Gastroesophageal sphincter (tissue), 4 donors: ENCODE measurements around the gene VPREB1. TPM values are rescaled to one million over a fixed set of nuclear protein-coding genes. Genes with fewer than 3 reads are reported as not detected.
"Not testable (repeated sequence)": the region's sequence is repeated elsewhere in the genome, so short reads cannot be mapped to it uniquely, and the experiment has no call there.

ENCODE experiments used
- ATAC-seq: fragments of 150-250 bp; one replicate; pipeline ENCODE4 v1.9.1; 2016; ENCODE audit warnings: mild to moderate bottlenecking, moderate library complexity
- H3K27ac ChIP-seq, 4 donors: fragments of 200-600 bp; sonication (generic) in 3 of 4; 1 replicate in 3 of 4; 2 replicates in 1 of 4; pipeline ENCODE4 v1.5.1; 2016 to 2019
- H3K27me3 ChIP-seq: fragments of 200-600 bp; sonication (generic); one replicate; pipeline ENCODE4 v1.5.1; 2019
- H3K36me3 ChIP-seq, 2 donors: fragments of 200-600 bp; sonication (generic); one replicate each; pipeline ENCODE4 v1.5.1; 2019; ENCODE audit warnings: control low read depth in 1 of 2
- H3K4me1 ChIP-seq, 3 donors: fragments of 200-600 bp; sonication (generic); 1 replicate in 2 of 3; 2 replicates in 1 of 3; pipeline ENCODE4 v1.5.1; 2016 to 2019; ENCODE audit warnings: control low read depth in 2 of 3
- H3K4me3 ChIP-seq, 2 donors: fragments of 200-600 bp; sonication (generic); one replicate each; pipeline ENCODE4 v1.5.1; 2019; ENCODE audit warnings: mild to moderate bottlenecking in 1 of 2, moderate library complexity in 1 of 2
- H3K9me3 ChIP-seq, 3 donors: fragments of 200-600 bp; sonication (generic); one replicate each; pipeline ENCODE4 v1.5.1; 2017 to 2019; ENCODE audit warnings: control low read depth in 2 of 3
- CTCF ChIP-seq, 4 experiments: fragments of 200-600 bp in 2 of 4; fragments of 450-650 bp in 2 of 4; sonication (generic) in 1 of 4; IDR thresholded peaks; one replicate each; pipeline ENCODE4 v1.5.1; 2017 to 2019; ENCODE audit warnings: antibody characterized with exemption in 4 of 4, mild to moderate bottlenecking in 2 of 4, moderate library complexity in 2 of 4
- WGBS, 2 donors: methylation state at CpG; one replicate each; pipeline ENCODE4 v1.1.5; 2018; ENCODE audit warnings: low coverage in 1 of 2; 5-methylcytosine and 5-hydroxymethylcytosine counted together
- total RNA-seq, 4 donors: library from RNA; depleted of rRNA; stranded (reverse); fragments of >200 nt; gene quantifications; one replicate each; pipeline ENCODE4 v1.1.0, GENCODE V29; 2016

Gene VPREB1
- total RNA-seq, 4 donors from 2014 or later = not detected

GRCh38 chr22:22248878-22249277, 4.3 kb downstream of the VPREB1 start:
- Histone ChIP-seq H3K4me1 (no peaks in the 10 kb centered on the region), H3K27me3 (peaks cover 48% of the 10 kb centered on the region), H3K9me3 (no peaks in the 10 kb centered on the region), H3K36me3 (no peaks in the 10 kb centered on the region), H3K4me3 (no peak overlapping the region), H3K27ac (no peak overlapping the region)
- TF ChIP-seq CTCF (IDR thresholded peaks at IDR 0.05) = no peak
- WGBS, 2 donors = 38 to 42% methylated on average over 3 of the region's 3 CpGs
- no peak for ATAC-seq

GRCh38 chr22:22250651-22251050, 6.1 kb downstream of the VPREB1 start:
- H3K27ac ChIP-seq, ATAC-seq, H3K4me1 ChIP-seq, H3K9me3 ChIP-seq, H3K4me3 ChIP-seq, H3K36me3 ChIP-seq: not testable (repeated sequence)
- WGBS, 2 donors = 76 to 81% methylated on average over 4 to 8 of the region's 8 CpGs
- peaks cover 30% of the 10 kb centered on the region for H3K27me3 ChIP-seq

- H3K9me3 ChIP-seq, H3K27ac ChIP-seq, H3K4me3 ChIP-seq, H3K36me3 ChIP-seq, H3K4me1 ChIP-seq, ATAC-seq, H3K27me3 ChIP-seq: not testable (repeated sequence)
- WGBS, 2 donors = 83 to 100% methylated on average over 2 to 4 of the region's 13 CpGs
Observed at GRCh38 chr22:22256133-22256532, 11.5 kb downstream of the VPREB1 start.

GRCh38 chr22:22258597-22259415, 14.2 kb downstream of the VPREB1 start:
- not testable (repeated sequence) for H3K36me3 ChIP-seq, H3K9me3 ChIP-seq, H3K4me1 ChIP-seq, H3K27ac ChIP-seq, H3K4me3 ChIP-seq, H3K27me3 ChIP-seq, ATAC-seq
- WGBS, 2 donors = 88 to 95% methylated on average over 4 to 7 of the region's 7 CpGs

- H3K9me3 ChIP-seq, H3K27me3 ChIP-seq, ATAC-seq, H3K4me3 ChIP-seq, H3K27ac ChIP-seq, H3K36me3 ChIP-seq, H3K4me1 ChIP-seq: not testable (repeated sequence)
- 90 to 100% methylated on average over 1 to 2 of the region's 2 CpGs for WGBS, 2 donors
Observed at GRCh38 chr22:22260169-22260568, 15.6 kb downstream of the VPREB1 start.

- ATAC-seq, H3K36me3 ChIP-seq, H3K9me3 ChIP-seq, H3K27me3 ChIP-seq, H3K4me1 ChIP-seq, H3K27ac ChIP-seq, H3K4me3 ChIP-seq: not testable (repeated sequence)
- 73 to 87% methylated on average over 3 to 4 of the region's 4 CpGs for WGBS, 2 donors
Observed at GRCh38 chr22:22260586-22260985, 16.0 kb downstream of the VPREB1 start.

- H3K4me3 ChIP-seq, H3K27ac ChIP-seq: not testable (repeated sequence)
- 19 to 25% methylated on average over 1 to 3 of the region's 3 CpGs for WGBS, 2 donors
Observed at GRCh38 chr22:22262332-22263074, 17.9 kb downstream of the VPREB1 start.

GRCh38 chr22:22263823-22264222, 19.2 kb downstream of the VPREB1 start:
- not testable (repeated sequence) for H3K4me1 ChIP-seq, H3K4me3 ChIP-seq, H3K9me3 ChIP-seq, ATAC-seq, H3K27ac ChIP-seq, H3K27me3 ChIP-seq, H3K36me3 ChIP-seq
- WGBS, 2 donors = 48 to 67% methylated on average over 3 of the region's 3 CpGs

More at GRCh38 chr22:22262332-22263074, 17.9 kb downstream of the VPREB1 start:
- not testable (repeated sequence) for H3K4me1 ChIP-seq, H3K9me3 ChIP-seq, H3K27me3 ChIP-seq, H3K36me3 ChIP-seq, ATAC-seq

- no CpG with 5 or more reads among the region's 7 CpGs for WGBS, 2 donors
- not testable (repeated sequence) for H3K4me1 ChIP-seq, H3K4me3 ChIP-seq, H3K27me3 ChIP-seq, H3K36me3 ChIP-seq, H3K9me3 ChIP-seq, ATAC-seq
- peak overlapping the region in 1 of 4 donors; percentile 37 for H3K27ac ChIP-seq
Observed at GRCh38 chr22:22270036-22270676, 25.6 kb downstream of the VPREB1 start.

- not testable (repeated sequence) for H3K4me3 ChIP-seq, H3K9me3 ChIP-seq, H3K4me1 ChIP-seq, ATAC-seq, H3K27ac ChIP-seq, H3K36me3 ChIP-seq, H3K27me3 ChIP-seq
- 77% methylated on average over 3 of the region's 4 CpGs; no CpG with 5 or more reads in 1 of the 2 donors for WGBS, 2 donors
Observed at GRCh38 chr22:22277423-22277822, 32.8 kb downstream of the VPREB1 start.

GRCh38 chr22:22284962-22285756, 40.6 kb downstream of the VPREB1 start:
- not testable (repeated sequence) for H3K27me3 ChIP-seq, H3K27ac ChIP-seq, H3K4me3 ChIP-seq, ATAC-seq, H3K36me3 ChIP-seq, H3K9me3 ChIP-seq, H3K4me1 ChIP-seq
